GM18867 (cell line): Measurements from ENCODE around the gene GIMD1.
A peak's percentile ranks its signal among the peaks of the same experiment; 100 is the strongest.
"Not testable (repeated sequence)": the region's sequence is repeated elsewhere in the genome, so short reads cannot be mapped to it uniquely, and the experiment has no call there.

Experiments
- ATAC-seq: cut with Tn5 transposase; IDR thresholded peaks from one replicate; pipeline ENCODE4 v1.9.1; 2021; ENCODE audit warnings: mild to moderate bottlenecking, moderate library complexity; ENCODE audit not compliant: unreplicated experiment

GIMD1 gene

DNA sequence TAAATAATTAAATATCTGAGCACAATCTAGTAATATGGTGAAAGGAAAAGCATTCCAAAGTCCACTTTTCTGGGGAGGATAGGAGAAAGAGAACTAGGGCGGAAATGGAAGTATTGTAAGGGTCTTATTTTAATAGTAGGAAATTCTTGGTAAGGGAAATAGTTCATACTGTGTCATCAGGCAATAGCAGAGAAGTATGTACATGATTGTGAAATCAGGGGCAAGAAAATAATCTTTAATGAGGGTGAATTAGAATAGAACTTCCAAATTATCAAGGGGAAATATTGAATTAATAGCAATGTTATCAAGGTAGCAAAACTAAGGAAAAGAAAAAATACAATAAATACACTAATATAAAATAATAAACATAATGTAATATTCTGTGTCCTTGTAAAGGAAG lies 14.8 kb downstream of the GIMD1 start:
- ATAC-seq = no peak

DNA sequence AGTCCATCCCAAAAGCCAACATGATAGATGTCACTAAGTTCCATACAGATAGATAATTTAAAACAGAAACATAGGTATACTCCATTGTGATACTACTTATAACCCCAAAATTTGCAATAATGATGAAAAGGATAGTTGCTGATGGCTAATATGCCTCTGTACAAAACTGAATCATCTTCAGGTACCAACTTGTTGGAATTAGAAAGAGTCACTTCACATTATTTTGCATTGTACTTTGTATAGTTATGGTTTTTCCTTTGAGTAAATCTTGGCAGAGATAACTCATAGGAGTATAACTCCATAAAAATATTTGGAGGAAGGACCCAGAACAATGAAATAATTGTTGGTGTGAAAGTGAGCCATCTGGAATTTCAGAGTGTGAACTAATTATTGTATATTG lies 17.6 kb downstream of the GIMD1 start:
- ATAC-seq = no peak

GRCh38 chr4:106347167-106347566 lies 21.4 kb downstream of the GIMD1 start:
- no peak for ATAC-seq

DNA sequence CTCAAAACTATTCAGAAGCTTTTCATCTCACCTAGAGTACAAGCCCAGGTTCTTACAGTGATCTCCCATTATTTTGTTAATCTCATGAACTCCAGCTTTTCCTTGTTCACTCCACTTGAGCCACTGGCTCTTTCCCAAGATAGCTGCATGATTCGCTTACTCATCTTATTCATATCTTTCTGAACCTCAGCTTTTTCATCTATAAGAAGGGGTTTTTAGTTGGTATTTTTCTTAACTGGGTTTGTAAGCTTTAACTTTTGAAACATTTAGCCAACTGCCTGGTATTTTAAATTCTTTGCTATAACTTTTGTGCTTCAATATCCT lies 24.0 kb downstream of the GIMD1 start:
- ATAC-seq = no peak

DNA sequence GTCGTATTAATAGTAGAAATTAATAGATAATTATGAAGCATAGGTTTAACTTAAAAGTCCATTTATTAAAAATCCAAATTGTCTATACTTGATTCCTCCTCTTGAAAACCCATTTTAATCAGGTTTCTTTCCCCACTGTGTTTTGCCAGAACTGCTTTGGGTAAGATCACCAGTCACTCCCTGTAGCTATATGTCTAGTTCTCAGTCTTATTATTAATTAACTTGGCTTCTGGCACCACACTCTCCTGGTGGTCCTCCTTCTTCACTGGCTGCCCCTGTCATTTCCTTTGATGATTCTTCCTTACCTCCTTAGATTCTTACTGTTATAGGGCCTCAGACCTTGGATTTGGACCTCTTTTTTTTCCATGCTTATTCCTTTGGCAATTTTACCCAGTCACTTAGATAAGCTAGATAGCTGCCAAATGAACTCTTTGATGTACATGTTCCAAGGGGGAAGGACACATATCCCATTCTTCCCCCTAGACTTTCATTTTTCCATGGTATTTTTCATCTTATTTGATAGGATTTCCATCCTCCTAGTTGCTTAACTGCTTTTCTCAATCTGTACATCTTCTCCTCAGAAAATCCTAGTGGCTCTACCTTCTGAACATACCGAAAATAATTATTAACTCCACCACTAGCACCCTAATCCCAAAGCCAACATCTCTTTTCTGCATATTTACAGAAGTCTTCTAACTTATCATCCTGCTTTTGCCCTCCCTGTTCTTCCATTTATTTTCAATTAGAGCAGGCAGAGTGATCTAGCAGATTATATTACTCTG lies 24.5 kb downstream of the GIMD1 start:
- ATAC-seq = no peak

DNA sequence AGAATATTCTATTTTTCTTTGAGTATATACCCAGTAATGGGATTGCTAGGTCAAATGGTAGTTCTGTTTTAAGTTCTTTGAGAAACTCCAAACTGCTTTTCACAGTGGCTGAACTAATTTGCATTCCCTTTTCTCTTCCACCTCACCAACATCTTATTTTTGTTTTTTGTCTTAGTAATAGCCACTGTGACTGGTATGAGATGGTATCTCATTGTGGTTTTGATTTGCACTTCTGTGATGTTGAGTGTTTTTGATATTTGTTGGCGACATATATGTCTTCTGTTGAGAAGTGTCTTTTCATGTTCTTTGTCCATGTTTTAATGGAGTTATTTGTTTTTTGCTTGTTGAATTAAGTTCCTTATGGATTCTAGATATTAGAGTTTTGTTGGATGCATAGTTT lies 27.8 kb downstream of the GIMD1 start:
- no peak for ATAC-seq

- no peak for ATAC-seq
These were observed 29.1 kb downstream of the GIMD1 start for GRCh38 chr4:106339431-106339830.

- no peak for ATAC-seq
These were observed 29.9 kb downstream of the GIMD1 start for GRCh38 chr4:106338671-106339070.

- no peak for ATAC-seq
These were observed 30.7 kb downstream of the GIMD1 start for GRCh38 chr4:106337916-106338315.

DNA sequence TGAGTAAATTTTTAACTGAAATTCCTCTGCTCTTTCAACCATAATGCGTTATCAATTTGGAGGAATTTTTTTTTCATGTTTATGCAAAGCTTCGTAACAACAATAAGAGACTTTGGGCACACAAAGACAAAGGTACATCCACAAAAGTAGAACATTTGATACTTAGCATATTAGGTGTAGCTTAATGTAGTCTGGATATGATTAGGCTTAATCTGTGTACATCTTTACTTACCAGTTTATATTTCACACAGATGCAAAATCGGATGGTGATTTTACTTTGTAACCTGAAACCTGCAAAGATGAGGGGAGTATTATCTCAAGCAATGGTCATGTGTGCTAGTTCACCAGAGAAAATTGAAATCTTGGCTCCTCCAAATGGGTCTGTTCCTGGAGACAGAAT lies 32.0 kb downstream of the GIMD1 start:
- no peak for ATAC-seq

DNA sequence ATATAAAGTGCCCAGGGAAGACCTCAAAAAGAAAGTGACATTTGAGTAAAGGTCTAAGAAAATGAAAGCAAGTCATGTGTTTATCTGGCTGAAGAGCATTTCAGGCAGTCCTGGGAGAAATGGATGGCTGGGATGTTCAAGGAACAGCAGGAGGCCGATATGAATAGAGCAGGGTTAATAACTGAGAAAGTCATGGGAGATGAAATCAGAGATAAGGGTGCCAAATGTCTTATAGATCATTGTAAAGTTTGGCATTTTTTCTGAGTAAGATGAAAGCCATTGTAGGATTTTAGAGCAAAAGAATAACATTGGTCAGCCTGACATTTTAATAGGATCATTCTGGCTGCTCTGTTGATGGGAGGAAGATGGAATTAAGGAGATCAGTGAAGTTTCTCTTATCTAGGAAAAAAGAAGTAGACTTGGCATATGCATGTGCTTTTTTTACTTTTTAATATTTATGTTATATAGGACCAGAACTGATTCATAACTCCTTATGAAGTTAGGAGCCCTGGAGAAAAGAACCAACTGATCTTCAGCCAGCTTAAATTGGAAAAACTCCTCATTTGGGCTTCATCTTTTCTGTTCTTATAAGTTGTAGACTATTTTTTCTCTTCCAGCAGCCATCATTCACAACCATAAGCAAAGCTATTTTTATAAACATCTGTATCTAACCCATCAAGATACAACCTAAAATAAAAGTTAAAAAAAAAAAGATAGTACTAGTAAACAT lies 33.7 kb downstream of the GIMD1 start:
- ATAC-seq = no peak

- no peak for ATAC-seq
These were observed 35.4 kb downstream of the GIMD1 start for GRCh38 chr4:106333186-106333585.

DNA sequence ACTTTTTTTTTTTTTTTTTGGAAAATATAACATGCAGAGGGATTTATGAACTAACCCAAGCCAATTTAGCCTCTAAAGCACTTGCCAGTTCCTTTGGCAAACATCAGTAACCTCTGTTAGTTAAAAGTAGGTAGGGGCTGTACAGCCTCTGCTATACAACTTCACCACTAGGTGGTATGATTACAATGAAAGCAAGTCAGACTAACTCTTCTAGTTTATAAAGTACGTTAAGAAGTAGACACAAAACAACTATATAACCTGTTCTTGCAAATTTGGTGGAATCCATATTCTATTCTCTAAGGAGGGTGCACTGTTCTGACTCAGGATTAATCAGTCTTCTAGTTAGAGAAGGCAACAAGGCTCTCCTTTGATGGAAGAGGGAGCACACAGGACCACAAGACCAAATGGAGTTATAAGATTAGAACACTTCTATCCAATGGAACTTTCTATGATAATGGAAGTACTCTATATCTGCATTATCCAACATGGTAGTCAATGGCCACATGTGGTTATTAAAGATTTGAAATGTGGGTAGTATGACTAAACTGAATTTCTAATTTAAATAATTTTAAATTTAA lies 39.4 kb downstream of the GIMD1 start:
- ATAC-seq = peak; percentile 93

DNA sequence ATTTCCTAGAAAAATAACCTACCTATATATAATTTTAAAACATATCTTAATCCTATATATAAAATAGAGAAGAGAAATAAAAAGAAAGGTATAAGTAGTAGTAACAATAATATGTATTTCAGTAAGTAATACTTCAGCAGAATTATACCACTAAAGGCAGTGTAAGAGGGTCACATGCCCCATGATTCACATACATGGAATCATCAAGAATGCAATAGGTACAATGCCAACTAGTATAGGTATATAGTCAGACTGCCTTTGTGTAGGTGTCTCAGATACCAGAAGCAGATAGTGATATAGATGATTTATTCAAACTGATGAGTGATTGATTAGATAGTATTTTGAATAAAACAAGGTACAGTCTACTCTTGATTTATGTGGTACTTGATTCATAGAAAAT lies 42.8 kb downstream of the GIMD1 start:
- no peak for ATAC-seq

GRCh38 chr4:106323119-106323518 lies 45.5 kb downstream of the GIMD1 start:
- no peak for ATAC-seq

GRCh38 chr4:106321814-106322213 lies 46.8 kb downstream of the GIMD1 start:
- ATAC-seq = not testable (repeated sequence)

DNA sequence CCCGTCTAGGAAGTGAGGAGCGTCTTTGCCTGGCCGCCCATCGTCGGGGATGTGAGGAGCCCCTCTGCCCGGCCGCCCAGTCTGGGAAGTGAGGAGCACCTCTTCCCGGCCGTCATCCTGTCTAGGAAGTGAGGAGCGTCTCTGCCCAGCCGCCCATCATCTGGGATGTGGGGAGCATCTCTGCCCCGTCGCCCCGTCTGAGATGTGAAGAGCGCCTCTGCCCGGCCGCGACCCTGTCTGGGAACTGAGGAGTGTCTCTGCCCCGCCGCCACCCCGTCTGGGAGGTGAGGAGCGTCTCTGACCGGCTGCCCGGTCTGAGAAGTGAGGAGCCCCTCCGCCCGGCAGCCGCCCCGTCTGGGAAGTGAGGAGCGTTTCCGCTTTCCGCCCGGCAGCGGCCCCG lies 47.4 kb downstream of the GIMD1 start:
- ATAC-seq = not testable (repeated sequence)

- ATAC-seq = no peak
These were observed 48.3 kb downstream of the GIMD1 start for GRCh38 chr4:106320235-106320634.

DNA sequence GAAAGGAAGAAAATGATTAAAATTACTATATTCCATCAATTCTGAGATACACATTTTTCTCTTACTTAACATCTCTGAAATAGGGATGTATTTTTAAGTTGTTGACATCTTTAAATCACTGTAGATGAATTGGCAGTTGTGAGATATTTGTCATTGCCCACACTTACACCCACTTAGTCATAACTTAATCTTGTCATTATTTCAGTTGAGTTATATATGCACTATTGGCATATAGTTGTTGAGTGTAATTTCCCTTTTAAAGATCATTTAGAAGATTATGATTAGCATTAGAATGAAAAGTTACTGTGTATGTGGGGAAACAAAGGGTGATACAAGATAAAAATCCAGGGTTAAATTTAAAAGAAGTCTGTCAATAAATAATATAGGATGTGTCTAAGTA lies 50.1 kb downstream of the GIMD1 start:
- no peak for ATAC-seq

DNA sequence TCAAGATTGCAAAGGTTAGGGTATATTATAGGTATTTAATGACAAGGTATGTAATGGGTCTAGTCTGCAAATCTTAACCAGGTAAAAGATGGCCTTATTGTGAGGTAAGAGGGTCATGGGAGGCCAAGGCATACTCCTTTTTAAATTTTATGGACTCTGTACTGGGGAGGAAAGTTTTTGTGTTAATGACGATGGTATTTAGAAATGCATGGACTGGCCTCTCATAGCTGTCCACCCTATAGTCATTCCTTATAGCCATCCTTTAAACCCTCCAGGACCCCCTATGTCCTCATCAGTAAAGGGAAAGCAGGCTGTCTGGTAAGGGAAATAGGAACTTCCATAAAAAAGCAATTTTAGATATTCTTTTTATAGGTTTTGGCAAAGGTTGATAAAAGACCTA lies 50.8 kb downstream of the GIMD1 start:
- ATAC-seq = no peak

DNA sequence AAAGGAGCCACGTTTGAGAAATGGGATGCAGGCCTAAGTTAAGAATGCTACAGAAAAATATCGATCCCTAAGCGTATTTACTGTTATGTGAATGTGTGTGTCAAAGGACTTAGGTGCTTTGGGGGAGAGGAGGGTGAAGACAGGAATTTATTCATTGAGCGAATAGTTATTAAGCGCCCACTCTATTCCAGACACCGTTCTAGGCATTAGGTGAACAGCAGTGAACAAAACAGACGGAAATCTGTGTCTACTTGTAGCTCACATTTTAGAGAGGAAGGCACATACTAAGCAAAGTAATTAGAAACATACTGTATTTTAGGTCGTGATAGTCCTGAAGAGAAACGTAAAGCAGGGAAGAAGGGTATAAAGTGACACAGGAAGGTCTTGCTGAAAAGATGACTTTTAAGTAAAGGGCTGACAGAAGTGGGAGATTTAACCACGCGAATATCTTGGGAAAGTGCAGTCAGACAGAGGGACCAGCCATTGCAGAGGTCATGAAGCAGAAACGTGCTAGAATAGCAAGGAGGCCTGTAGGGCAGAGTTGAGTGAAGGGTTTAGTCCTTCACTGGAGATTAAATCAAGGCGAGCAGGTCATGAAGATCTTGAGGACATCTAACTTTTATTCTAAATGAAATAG lies 51.7 kb downstream of the GIMD1 start:
- peak; percentile 0 for ATAC-seq
